GM12878 (cell line): ENCODE results near the gene P2RY1. TPM values are rescaled to one million over a fixed set of nuclear protein-coding genes. Genes with fewer than 3 reads are reported as not detected.

Experiments used
- BCL11A ChIP-seq: IDR thresholded peaks from 2 replicates; pipeline ENCODE4 v1.6.1; 2011; ENCODE audit warnings: low read depth, low read length
- CHD2 ChIP-seq: IDR thresholded peaks from 2 replicates; pipeline ENCODE4 v1.6.1; 2011; ENCODE audit warnings: low read depth, low read length, improper control_type of control experiment, borderline replicate concordance
- CREM ChIP-seq: IDR thresholded peaks from 2 replicates; pipeline ENCODE4 v1.6.1; 2014; ENCODE audit warnings: antibody characterized with exemption, low read depth
- ESRRA ChIP-seq: IDR thresholded peaks from 2 replicates; pipeline ENCODE4 v1.6.1; 2012; ENCODE audit warnings: mild to moderate bottlenecking, low read length, improper control_type of control experiment
- HDGF ChIP-seq: fragments of 450-650 bp; IDR thresholded peaks from 2 replicates; pipeline ENCODE4 v1.6.1; 2016; ENCODE audit warnings: antibody characterized with exemption
- IRF4 ChIP-seq: IDR thresholded peaks from 2 replicates; pipeline ENCODE4 v1.6.1; 2011; ENCODE audit warnings: low read depth, low read length
- KDM1A ChIP-seq: fragments of 200-600 bp; sonication (generic); IDR thresholded peaks from 2 replicates; pipeline ENCODE4 v1.6.1; 2016; ENCODE audit warnings: borderline replicate concordance
- NFXL1 ChIP-seq: fragments of 450-650 bp; IDR thresholded peaks from 2 replicates; pipeline ENCODE4 v1.6.1; 2017; ENCODE audit warnings: antibody characterized with exemption, mild to moderate bottlenecking, borderline replicate concordance
- ZNF384 ChIP-seq: IDR thresholded peaks from 2 replicates; pipeline ENCODE4 v1.6.1; 2012; ENCODE audit warnings: low read depth, mild to moderate bottlenecking, low read length, improper control_type of control experiment, borderline replicate concordance
- polyA plus RNA-seq, 11 experiments: library from polyadenylated mRNA; depleted of rRNA in 4 of 11; unstranded in 6 of 11; stranded (reverse) in 5 of 11; fragments of >200 nt; fragmentation: Nextera tagmentation in 4 of 11; fragmentation: Illumina TruSeq in 1 of 11; extraction: Ambion mirVana in 4 of 11; extraction: Trizol in 1 of 11; gene quantifications; 1 replicate in 1 of 11; 2 replicates in 10 of 11; pipeline versions ENCODE4 v1.2.1 to v1.2.3, GENCODE V29; 2011 to 2016; ENCODE audit warnings: inconsistent platforms in 2 of 11, missing spikeins in 2 of 11, low read depth in 1 of 11
- total RNA-seq, 4 experiments: library from RNA; depleted of rRNA in 3 of 4; stranded (reverse); fragments of >200 nt in 3 of 4; fragmentation: Illumina TruSeq in 1 of 4; extraction: Trizol in 1 of 4; gene quantifications; 2 replicates each; pipeline versions ENCODE4 v1.2.1 to v1.2.3, GENCODE V29; 2013 to 2021
- TF ChIP-seq, protein P1 (sequence below): IDR thresholded peaks from 2 replicates; pipeline ENCODE4 v1.6.1; 2012; ENCODE audit warnings: low read depth, low read length, improper control_type of control experiment
- TF ChIP-seq, protein P2 (sequence below): fragments of 450-650 bp; IDR thresholded peaks from 2 replicates; pipeline ENCODE4 v1.6.1; 2017; ENCODE audit warnings: mild to moderate bottlenecking
- TF ChIP-seq, protein P3 (sequence below): IDR thresholded peaks from 2 replicates; pipeline ENCODE4 v1.6.1; 2012; ENCODE audit warnings: mild to moderate bottlenecking, low read depth, low read length
- TF ChIP-seq, protein P4 (sequence below): fragments of 450-650 bp; IDR thresholded peaks from 2 replicates; pipeline ENCODE4 v1.6.1; 2016; ENCODE audit warnings: mild to moderate bottlenecking
- TF ChIP-seq, protein P5 (sequence below): fragments of 150-350 bp; IDR thresholded peaks from 2 replicates; pipeline ENCODE4 v1.6.1; 2016; ENCODE audit warnings: low read depth, low read length

The P2RY1 gene
- total and polyA plus RNA-seq, 10 of the 15 experiments (the other 5 are each of a cell fraction or from before 2014, with no cell fraction given): 0.01 to 3.4 (median 1.9) TPM

DNA sequence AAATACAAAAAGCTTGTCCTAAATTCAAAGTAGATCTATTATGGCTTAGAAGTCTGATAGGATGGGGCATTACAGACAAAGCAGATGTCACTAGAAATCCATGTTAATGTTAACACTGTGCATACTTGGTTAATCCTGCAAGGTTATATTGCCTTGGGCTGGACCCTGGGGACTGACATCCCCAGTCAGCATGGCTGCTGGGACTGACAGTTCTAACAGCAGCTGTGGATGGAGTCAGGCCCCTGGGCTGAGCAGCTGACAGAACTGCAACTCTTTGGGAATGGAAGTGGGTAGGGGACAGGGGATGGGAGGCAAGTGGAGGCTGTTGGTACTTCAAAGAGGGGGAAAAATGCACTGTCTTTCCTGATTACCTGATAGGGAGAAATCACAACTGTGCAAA lies 7.5 kb downstream of the P2RY1 start (continued):
- TF ChIP-seq CREM: no peak
- TF ChIP-seq KDM1A: no peak
- TF ChIP-seq, protein P1, sequence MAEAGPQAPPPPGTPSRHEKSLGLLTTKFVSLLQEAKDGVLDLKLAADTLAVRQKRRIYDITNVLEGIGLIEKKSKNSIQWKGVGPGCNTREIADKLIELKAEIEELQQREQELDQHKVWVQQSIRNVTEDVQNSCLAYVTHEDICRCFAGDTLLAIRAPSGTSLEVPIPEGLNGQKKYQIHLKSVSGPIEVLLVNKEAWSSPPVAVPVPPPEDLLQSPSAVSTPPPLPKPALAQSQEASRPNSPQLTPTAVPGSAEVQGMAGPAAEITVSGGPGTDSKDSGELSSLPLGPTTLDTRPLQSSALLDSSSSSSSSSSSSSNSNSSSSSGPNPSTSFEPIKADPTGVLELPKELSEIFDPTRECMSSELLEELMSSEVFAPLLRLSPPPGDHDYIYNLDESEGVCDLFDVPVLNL: no peak
- TF ChIP-seq, protein P2, sequence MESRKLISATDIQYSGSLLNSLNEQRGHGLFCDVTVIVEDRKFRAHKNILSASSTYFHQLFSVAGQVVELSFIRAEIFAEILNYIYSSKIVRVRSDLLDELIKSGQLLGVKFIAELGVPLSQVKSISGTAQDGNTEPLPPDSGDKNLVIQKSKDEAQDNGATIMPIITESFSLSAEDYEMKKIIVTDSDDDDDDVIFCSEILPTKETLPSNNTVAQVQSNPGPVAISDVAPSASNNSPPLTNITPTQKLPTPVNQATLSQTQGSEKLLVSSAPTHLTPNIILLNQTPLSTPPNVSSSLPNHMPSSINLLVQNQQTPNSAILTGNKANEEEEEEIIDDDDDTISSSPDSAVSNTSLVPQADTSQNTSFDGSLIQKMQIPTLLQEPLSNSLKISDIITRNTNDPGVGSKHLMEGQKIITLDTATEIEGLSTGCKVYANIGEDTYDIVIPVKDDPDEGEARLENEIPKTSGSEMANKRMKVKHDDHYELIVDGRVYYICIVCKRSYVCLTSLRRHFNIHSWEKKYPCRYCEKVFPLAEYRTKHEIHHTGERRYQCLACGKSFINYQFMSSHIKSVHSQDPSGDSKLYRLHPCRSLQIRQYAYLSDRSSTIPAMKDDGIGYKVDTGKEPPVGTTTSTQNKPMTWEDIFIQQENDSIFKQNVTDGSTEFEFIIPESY: no peak
- TF ChIP-seq, protein P3, sequence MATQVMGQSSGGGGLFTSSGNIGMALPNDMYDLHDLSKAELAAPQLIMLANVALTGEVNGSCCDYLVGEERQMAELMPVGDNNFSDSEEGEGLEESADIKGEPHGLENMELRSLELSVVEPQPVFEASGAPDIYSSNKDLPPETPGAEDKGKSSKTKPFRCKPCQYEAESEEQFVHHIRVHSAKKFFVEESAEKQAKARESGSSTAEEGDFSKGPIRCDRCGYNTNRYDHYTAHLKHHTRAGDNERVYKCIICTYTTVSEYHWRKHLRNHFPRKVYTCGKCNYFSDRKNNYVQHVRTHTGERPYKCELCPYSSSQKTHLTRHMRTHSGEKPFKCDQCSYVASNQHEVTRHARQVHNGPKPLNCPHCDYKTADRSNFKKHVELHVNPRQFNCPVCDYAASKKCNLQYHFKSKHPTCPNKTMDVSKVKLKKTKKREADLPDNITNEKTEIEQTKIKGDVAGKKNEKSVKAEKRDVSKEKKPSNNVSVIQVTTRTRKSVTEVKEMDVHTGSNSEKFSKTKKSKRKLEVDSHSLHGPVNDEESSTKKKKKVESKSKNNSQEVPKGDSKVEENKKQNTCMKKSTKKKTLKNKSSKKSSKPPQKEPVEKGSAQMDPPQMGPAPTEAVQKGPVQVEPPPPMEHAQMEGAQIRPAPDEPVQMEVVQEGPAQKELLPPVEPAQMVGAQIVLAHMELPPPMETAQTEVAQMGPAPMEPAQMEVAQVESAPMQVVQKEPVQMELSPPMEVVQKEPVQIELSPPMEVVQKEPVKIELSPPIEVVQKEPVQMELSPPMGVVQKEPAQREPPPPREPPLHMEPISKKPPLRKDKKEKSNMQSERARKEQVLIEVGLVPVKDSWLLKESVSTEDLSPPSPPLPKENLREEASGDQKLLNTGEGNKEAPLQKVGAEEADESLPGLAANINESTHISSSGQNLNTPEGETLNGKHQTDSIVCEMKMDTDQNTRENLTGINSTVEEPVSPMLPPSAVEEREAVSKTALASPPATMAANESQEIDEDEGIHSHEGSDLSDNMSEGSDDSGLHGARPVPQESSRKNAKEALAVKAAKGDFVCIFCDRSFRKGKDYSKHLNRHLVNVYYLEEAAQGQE: no peak
- TF ChIP-seq ESRRA: no peak
- TF ChIP-seq, protein P4, sequence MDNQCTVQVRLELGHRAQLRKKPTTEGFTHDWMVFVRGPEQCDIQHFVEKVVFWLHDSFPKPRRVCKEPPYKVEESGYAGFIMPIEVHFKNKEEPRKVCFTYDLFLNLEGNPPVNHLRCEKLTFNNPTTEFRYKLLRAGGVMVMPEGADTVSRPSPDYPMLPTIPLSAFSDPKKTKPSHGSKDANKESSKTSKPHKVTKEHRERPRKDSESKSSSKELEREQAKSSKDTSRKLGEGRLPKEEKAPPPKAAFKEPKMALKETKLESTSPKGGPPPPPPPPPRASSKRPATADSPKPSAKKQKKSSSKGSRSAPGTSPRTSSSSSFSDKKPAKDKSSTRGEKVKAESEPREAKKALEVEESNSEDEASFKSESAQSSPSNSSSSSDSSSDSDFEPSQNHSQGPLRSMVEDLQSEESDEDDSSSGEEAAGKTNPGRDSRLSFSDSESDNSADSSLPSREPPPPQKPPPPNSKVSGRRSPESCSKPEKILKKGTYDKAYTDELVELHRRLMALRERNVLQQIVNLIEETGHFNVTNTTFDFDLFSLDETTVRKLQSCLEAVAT: no peak
- no peak for TF ChIP-seq NFXL1
- TF ChIP-seq IRF4: no peak
- TF ChIP-seq, protein P5, sequence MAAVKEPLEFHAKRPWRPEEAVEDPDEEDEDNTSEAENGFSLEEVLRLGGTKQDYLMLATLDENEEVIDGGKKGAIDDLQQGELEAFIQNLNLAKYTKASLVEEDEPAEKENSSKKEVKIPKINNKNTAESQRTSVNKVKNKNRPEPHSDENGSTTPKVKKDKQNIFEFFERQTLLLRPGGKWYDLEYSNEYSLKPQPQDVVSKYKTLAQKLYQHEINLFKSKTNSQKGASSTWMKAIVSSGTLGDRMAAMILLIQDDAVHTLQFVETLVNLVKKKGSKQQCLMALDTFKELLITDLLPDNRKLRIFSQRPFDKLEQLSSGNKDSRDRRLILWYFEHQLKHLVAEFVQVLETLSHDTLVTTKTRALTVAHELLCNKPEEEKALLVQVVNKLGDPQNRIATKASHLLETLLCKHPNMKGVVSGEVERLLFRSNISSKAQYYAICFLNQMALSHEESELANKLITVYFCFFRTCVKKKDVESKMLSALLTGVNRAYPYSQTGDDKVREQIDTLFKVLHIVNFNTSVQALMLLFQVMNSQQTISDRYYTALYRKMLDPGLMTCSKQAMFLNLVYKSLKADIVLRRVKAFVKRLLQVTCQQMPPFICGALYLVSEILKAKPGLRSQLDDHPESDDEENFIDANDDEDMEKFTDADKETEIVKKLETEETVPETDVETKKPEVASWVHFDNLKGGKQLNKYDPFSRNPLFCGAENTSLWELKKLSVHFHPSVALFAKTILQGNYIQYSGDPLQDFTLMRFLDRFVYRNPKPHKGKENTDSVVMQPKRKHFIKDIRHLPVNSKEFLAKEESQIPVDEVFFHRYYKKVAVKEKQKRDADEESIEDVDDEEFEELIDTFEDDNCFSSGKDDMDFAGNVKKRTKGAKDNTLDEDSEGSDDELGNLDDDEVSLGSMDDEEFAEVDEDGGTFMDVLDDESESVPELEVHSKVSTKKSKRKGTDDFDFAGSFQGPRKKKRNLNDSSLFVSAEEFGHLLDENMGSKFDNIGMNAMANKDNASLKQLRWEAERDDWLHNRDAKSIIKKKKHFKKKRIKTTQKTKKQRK: no peak
- no peak for TF ChIP-seq CHD2
- TF ChIP-seq ZNF384: no peak
- TF ChIP-seq BCL11A: no peak
- no peak for TF ChIP-seq HDGF
